Measurements from ENCODE around the gene PTGFRN. TPM values are rescaled to one million over a fixed set of nuclear protein-coding genes. Genes with fewer than 3 reads are reported as not detected.
A peak's percentile ranks its signal among the peaks of the same experiment; 100 is the strongest.
"Not testable (repeated sequence)": the region's sequence is repeated elsewhere in the genome, so short reads cannot be mapped to it uniquely, and the experiment has no call there.

The PTGFRN gene
- polyA plus RNA-seq (ENCODE audit: low read depth in 6 of 6), result not detected

DNA sequence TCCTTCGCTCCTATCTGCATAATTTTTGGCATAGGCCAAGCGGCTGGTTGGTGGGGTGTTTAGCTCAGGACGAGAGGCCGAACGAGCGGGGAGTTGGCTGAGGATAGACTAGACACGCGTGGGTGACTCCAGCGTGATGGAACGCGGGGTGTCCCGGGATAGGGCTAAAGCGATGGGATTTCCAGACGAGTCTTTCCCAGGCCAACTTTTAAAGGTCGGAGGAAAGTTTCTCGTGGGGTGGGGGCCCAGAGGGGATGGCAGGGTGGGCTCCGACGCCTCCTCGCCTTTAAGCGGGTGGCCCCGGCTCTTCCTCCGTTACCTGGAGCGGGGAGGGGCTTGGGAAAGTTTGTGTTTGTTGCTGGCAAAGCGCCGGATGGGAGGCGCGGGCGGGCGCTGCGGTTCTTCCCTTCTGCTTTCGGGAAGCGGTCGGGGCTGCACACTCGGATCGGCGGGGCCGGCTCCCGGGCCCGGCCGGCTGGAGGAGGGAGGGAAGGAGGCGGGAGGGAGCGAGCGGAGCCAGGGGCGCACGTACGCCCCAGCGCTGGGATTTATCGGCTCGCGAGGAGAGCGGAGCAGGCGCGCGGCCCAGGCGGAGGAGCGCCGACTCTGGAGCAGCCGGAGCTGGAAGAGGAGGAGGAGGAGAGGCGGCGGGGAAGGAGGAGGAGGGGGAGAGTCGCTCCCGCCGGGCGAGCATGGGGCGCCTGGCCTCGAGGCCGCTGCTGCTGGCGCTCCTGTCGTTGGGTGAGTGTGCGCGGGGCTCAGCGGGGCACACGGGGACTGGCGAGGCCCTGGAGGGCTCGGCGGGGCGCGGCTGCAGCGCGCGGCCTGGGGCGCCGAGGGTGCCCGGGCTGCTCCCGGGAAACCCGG is at the start of gene PTGFRN:
PTGFRN (plus strand) TSS at position 405 of the 867 bp plus-strand sequence; CDS start at position 693, 288 bp downstream.
- peaks cover 4 to 6% (median 6%) of the 10 kb centered on the region in 3 donors for H3K4me1 Mint-ChIP-seq
- no peaks in the 10 kb centered on the region for H3K9me3 Mint-ChIP-seq
- DNase-seq, result no peak
- ATAC-seq (ENCODE audit: low read depth in 2 of 2), result no peak
- H3K4me3 Mint-ChIP-seq, result peak within 1 kb of the TSS in 7 of 8 donors; percentile 55 to 84 (median 69)
- peaks cover 24 to 31% (median 28%) of the 10 kb centered on the region in 3 donors for H3K27me3 Mint-ChIP-seq
- H3K36me3 Mint-ChIP-seq, result no peaks in the 10 kb centered on the region
- H3K27ac Mint-ChIP-seq, result peak within 1 kb of the TSS in 1 of 6 donors; percentile 66

- H3K27ac Mint-ChIP-seq; H3K4me1 Mint-ChIP-seq; ATAC-seq (ENCODE audit: low read depth in 2 of 2); H3K27me3 Mint-ChIP-seq; DNase-seq; H3K36me3 Mint-ChIP-seq; H3K9me3 Mint-ChIP-seq; H3K4me3 Mint-ChIP-seq: not testable (repeated sequence)
Observed at GRCh38 chr1:116860167-116860566, 49.5 kb upstream of the PTGFRN start.

GRCh38 chr1:116861137-116861536 is 48.6 kb upstream of the PTGFRN start:
- no peak overlapping the region for H3K4me3 Mint-ChIP-seq
- H3K4me1 Mint-ChIP-seq, result no peaks in the 10 kb centered on the region
- no peaks in the 10 kb centered on the region for H3K36me3 Mint-ChIP-seq
- no peaks in the 10 kb centered on the region for H3K9me3 Mint-ChIP-seq
- ATAC-seq (ENCODE audit: low read depth in 2 of 2) (no peak), DNase-seq (no peak)
- no peaks in the 10 kb centered on the region for H3K27me3 Mint-ChIP-seq
- no peak overlapping the region for H3K27ac Mint-ChIP-seq

GRCh38 chr1:116863031-116863430 is 46.7 kb upstream of the PTGFRN start:
- H3K36me3 Mint-ChIP-seq; H3K27me3 Mint-ChIP-seq; H3K4me3 Mint-ChIP-seq; ATAC-seq (ENCODE audit: low read depth in 2 of 2); H3K4me1 Mint-ChIP-seq; H3K9me3 Mint-ChIP-seq; H3K27ac Mint-ChIP-seq; DNase-seq: not testable (repeated sequence)

DNA sequence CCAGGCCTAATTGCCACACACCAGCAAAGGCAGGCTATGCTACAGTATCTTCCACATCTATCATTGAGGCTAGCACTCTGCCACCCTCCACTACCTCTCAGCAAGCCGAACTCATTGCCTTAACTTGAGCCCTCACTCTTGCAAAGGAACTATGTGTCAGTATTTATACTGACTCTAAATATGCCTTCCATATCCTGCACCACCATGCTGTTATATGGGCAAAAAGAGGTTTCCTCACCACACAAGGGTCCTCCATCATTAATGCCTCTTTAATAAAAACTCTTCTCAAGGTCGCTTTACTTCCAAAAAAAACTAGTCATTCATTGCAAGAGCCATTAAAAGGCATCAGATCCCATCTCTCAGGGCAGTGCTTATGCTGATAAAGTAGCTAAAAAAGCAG is 43.2 kb upstream of the PTGFRN start:
- not testable (repeated sequence) for H3K4me1 Mint-ChIP-seq; H3K27ac Mint-ChIP-seq; H3K36me3 Mint-ChIP-seq; ATAC-seq (ENCODE audit: low read depth in 2 of 2); DNase-seq; H3K9me3 Mint-ChIP-seq; H3K4me3 Mint-ChIP-seq
- H3K27me3 Mint-ChIP-seq, result peaks cover 0 to 11% (median 3%) of the 10 kb centered on the region in 3 donors

DNA sequence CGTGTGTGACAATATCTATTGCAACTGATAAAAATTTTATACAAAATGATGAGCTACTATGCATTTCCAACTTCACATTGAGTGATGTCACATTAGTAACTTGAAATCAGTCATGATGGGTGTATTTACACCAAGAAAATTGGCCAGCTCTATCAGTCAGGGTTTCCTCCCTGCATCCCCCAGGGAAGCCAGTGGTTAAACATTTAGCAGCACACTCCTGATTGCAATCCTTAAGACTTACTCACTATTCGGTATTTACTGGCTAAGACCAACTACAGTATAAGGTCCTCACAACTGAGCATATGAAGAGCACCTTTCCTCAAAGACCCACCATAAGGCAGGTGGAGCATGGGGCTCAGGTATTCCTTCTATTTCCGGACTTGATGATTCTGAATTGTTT is 41.3 kb upstream of the PTGFRN start:
- DNase-seq (no peak), ATAC-seq (ENCODE audit: low read depth in 2 of 2) (no peak)
- Mint-ChIP-seq H3K27ac (no peak overlapping the region), H3K4me3 (no peak overlapping the region), H3K4me1 (no peaks in the 10 kb centered on the region), H3K36me3 (no peaks in the 10 kb centered on the region), H3K27me3 (peaks cover 0 to 13% (median 11%) of the 10 kb centered on the region in 3 donors), H3K9me3 (peaks cover 0 to 7% (median 0%) of the 10 kb centered on the region in 7 donors)

GRCh38 chr1:116869611-116870010 is 40.1 kb upstream of the PTGFRN start:
- ATAC-seq (ENCODE audit: low read depth in 2 of 2) (no peak), DNase-seq (no peak)
- Mint-ChIP-seq H3K27ac (no peak overlapping the region), H3K4me3 (no peak overlapping the region), H3K27me3 (peaks cover 0 to 18% (median 11%) of the 10 kb centered on the region in 3 donors), H3K9me3 (peaks cover 0 to 7% (median 2%) of the 10 kb centered on the region in 7 donors), H3K36me3 (no peaks in the 10 kb centered on the region), H3K4me1 (no peaks in the 10 kb centered on the region)

DNA sequence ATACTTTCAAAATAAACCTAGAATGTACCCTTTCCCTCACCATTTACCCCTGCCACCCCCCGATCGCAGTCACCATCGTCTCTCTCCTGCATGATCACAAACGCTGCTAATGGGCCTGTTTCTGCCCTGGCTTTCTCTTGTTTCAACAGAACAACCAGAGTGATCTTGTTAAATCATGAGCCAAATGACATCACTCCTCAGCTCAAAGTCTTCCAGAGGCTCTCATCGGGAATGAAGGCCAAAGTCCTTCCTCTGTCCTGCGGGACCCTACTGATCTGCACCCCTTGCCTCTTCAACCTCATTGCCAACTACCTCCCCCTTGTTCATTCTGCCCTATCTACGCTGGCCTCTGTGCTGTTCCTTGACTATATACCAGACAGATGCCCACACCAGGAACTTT is 39.4 kb upstream of the PTGFRN start:
- no peaks in the 10 kb centered on the region for H3K4me1 Mint-ChIP-seq
- peaks cover 0 to 7% (median 2%) of the 10 kb centered on the region in 7 donors for H3K9me3 Mint-ChIP-seq
- H3K27me3 Mint-ChIP-seq, result peaks cover 0 to 20% (median 11%) of the 10 kb centered on the region in 3 donors
- H3K4me3 Mint-ChIP-seq, result peak overlapping the region in 1 of 8 donors; percentile 34
- no peaks in the 10 kb centered on the region for H3K36me3 Mint-ChIP-seq
- ATAC-seq (ENCODE audit: low read depth in 2 of 2), result no peak
- DNase-seq, result no peak
- no peak overlapping the region for H3K27ac Mint-ChIP-seq

- no peak for ATAC-seq (ENCODE audit: low read depth in 2 of 2)
Observed at GRCh38 chr1:116871779-116872146, 38.0 kb upstream of the PTGFRN start.

DNA sequence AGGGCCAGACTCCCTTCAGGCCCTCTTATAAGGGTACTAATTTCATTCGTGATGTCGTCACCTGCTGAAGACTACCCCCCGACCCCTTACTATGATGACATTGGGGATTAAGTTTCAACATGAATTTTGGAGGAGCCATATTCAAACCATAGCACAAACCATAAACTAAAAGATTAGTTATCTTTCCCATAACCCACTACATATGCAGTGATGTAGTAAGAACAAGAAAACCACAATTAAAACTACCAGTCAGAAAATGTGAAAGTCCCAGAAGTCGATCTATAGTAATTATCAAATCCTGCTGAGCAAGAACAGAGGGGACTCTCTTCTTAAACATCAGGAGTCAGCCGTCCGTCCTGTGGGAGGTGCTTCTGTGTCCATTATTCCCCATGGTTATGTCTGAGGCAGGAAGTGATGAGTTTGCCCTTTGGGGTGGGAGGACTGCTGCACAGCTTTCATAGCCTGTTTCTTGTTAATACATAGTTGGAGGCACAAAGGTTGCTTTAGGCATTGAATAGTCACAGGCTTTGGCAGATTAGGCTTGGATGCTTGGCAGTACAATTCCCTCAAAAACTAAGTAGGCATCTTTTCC is 35.9 kb upstream of the PTGFRN start:
- Mint-ChIP-seq H3K4me1 (no peaks in the 10 kb centered on the region), H3K27me3 (peaks cover 0 to 25% (median 22%) of the 10 kb centered on the region in 3 donors), H3K9me3 (peaks cover 0 to 7% (median 2%) of the 10 kb centered on the region in 7 donors), H3K36me3 (no peaks in the 10 kb centered on the region), H3K27ac (no peak overlapping the region), H3K4me3 (no peak overlapping the region)
- ATAC-seq (ENCODE audit: low read depth in 2 of 2) (no peak), DNase-seq (no peak)

More at GRCh38 chr1:116871779-116872146, 38.0 kb upstream of the PTGFRN start:
- peaks cover 0 to 25% (median 18%) of the 10 kb centered on the region in 3 donors for H3K27me3 Mint-ChIP-seq
- no peaks in the 10 kb centered on the region for H3K4me1 Mint-ChIP-seq
- H3K36me3 Mint-ChIP-seq, result no peaks in the 10 kb centered on the region
- H3K27ac Mint-ChIP-seq, result no peak overlapping the region
- no peak overlapping the region for H3K4me3 Mint-ChIP-seq
- DNase-seq, result no peak
- peaks cover 0 to 7% (median 2%) of the 10 kb centered on the region in 7 donors for H3K9me3 Mint-ChIP-seq

DNA sequence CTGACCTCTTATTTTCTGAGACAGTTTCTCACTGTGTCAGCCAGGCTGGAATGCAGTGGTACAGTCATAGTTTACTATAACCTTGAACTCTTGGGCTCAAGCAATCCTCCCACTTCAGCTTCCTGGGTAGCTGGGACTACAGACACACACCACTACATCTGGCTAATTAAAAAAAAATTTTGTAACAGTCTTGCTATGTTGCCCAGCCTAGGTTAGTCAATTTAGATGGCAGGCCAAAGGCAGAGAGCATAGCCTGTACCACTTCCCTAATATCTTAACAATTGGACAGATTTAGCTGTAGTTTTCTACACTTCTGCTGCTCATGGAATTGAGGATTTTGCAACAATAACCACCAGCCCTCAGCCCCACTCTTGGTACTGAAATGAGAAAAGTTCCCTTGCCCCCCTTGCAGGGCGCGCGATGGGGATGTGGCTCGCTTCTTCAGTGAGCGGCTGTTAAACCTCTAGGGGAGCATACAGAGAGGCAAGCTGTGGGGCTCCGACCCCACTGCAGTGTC is 34.9 kb upstream of the PTGFRN start:
- H3K4me3 Mint-ChIP-seq, result no peak overlapping the region

GRCh38 chr1:116875391-116875790 is 34.3 kb upstream of the PTGFRN start:
- H3K27ac Mint-ChIP-seq, result no peak overlapping the region
- peaks cover 0 to 25% (median 19%) of the 10 kb centered on the region in 3 donors for H3K27me3 Mint-ChIP-seq
- no peak overlapping the region for H3K4me3 Mint-ChIP-seq
- peaks cover 0 to 6% (median 0%) of the 10 kb centered on the region in 7 donors for H3K9me3 Mint-ChIP-seq
- H3K4me1 Mint-ChIP-seq, result no peaks in the 10 kb centered on the region
- no peaks in the 10 kb centered on the region for H3K36me3 Mint-ChIP-seq
- ATAC-seq (ENCODE audit: low read depth in 2 of 2), result no peak
- no peak for DNase-seq

More for the DNA sequence above, 34.9 kb upstream of the PTGFRN start:
- H3K9me3 Mint-ChIP-seq, result peaks cover 0 to 6% (median under 1%) of the 10 kb centered on the region in 7 donors
- no peak overlapping the region for H3K27ac Mint-ChIP-seq
- H3K27me3 Mint-ChIP-seq, result peaks cover 0 to 25% (median 22%) of the 10 kb centered on the region in 3 donors
- no peaks in the 10 kb centered on the region for H3K36me3 Mint-ChIP-seq
- ATAC-seq (ENCODE audit: low read depth in 2 of 2) (no peak), DNase-seq (no peak)
- H3K4me1 Mint-ChIP-seq, result no peaks in the 10 kb centered on the region

GRCh38 chr1:116875946-116876345 is 33.8 kb upstream of the PTGFRN start:
- H3K4me1 Mint-ChIP-seq; H3K9me3 Mint-ChIP-seq; H3K36me3 Mint-ChIP-seq; H3K4me3 Mint-ChIP-seq; ATAC-seq (ENCODE audit: low read depth in 2 of 2); DNase-seq; H3K27ac Mint-ChIP-seq: not testable (repeated sequence)
- peaks cover 0 to 25% (median 13%) of the 10 kb centered on the region in 3 donors for H3K27me3 Mint-ChIP-seq
